ENCODE measurements around the gene CHDH.

CHDH gene

DNA sequence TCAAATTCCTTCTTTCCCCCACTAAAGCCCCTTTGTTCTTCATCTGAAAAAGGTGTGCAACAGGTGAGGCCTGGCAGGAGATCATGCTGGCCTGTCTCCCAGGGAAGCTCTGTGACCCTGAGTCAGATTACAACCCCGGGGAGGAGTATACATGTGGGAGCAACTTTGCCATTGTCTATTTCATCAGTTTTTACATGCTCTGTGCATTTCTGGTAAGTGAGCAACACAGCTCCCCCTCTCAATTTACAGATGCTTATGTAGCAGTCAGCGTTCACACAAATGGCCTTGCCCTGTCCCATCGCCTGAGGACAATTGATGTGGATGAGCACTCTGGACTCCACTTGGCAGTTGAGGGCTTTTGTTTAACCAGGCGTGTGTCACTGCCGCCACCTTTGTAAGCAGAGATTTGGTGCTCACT, 70.4 kb downstream of the CHDH start:
- Histone ChIP-seq H3K27ac (ENCODE audit: low read depth in 2 of 2, low read length in 2 of 2) (no peak overlapping the region), H3K9ac (ENCODE audit: low read depth in 1 of 2, low read length in 2 of 2) (no peak overlapping the region), H3K9me3 (ENCODE audit: control insufficient read depth in 2 of 2, low read length in 2 of 2) (no peaks in the 10 kb centered on the region), H3K4me1 (ENCODE audit: control insufficient read depth in 2 of 2, insufficient read depth in 2 of 2, low read length in 2 of 2) (no peaks in the 10 kb centered on the region), H3K4me3 (ENCODE audit: low read length in 2 of 2) (no peak overlapping the region), H3K36me3 (ENCODE audit: control insufficient read depth in 2 of 2, insufficient read depth in 2 of 2, low read length in 2 of 2) (no peaks in the 10 kb centered on the region), H3K27me3 (ENCODE audit: control insufficient read depth in 2 of 2, insufficient read depth in 2 of 2, low read length in 2 of 2) (no peaks in the 10 kb centered on the region)

GRCh38 chr3:53775018-53775417, 71.2 kb downstream of the CHDH start:
- no peaks in the 10 kb centered on the region for H3K4me1 ChIP-seq (ENCODE audit: control insufficient read depth in 2 of 2, insufficient read depth in 2 of 2, low read length in 2 of 2)
- H3K36me3 ChIP-seq (ENCODE audit: control insufficient read depth in 2 of 2, insufficient read depth in 2 of 2, low read length in 2 of 2), result no peaks in the 10 kb centered on the region
- no peak overlapping the region for H3K27ac ChIP-seq (ENCODE audit: low read depth in 2 of 2, low read length in 2 of 2)
- no peak overlapping the region for H3K4me3 ChIP-seq (ENCODE audit: low read length in 2 of 2)
- H3K27me3 ChIP-seq (ENCODE audit: control insufficient read depth in 2 of 2, insufficient read depth in 2 of 2, low read length in 2 of 2), result no peaks in the 10 kb centered on the region
- H3K9me3 ChIP-seq (ENCODE audit: control insufficient read depth in 2 of 2, low read length in 2 of 2), result no peaks in the 10 kb centered on the region
- no peak overlapping the region for H3K9ac ChIP-seq (ENCODE audit: low read depth in 1 of 2, low read length in 2 of 2)

DNA sequence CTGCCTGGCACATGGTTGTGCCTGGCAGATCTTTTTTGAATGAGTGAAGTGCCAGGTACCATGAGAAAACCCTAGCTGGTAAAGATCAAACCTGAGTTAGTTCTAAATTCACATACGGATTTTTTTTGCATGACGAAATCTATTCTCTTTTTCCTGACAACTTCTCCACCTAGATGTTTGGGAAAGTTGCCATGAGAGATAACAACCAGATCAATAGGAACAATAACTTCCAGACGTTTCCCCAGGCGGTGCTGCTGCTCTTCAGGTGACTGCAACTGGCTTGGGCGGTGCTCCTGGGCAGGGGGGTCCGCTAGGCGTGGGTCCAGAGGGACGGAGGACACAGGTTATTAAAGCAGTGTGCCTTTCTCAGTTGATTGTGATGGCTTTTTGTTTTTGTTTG, 71.8 kb downstream of the CHDH start:
- Histone ChIP-seq H3K36me3 (ENCODE audit: control insufficient read depth in 2 of 2, insufficient read depth in 2 of 2, low read length in 2 of 2) (no peaks in the 10 kb centered on the region), H3K4me1 (ENCODE audit: control insufficient read depth in 2 of 2, insufficient read depth in 2 of 2, low read length in 2 of 2) (no peaks in the 10 kb centered on the region), H3K4me3 (ENCODE audit: low read length in 2 of 2) (no peak overlapping the region), H3K27me3 (ENCODE audit: control insufficient read depth in 2 of 2, insufficient read depth in 2 of 2, low read length in 2 of 2) (no peaks in the 10 kb centered on the region), H3K9ac (ENCODE audit: low read depth in 1 of 2, low read length in 2 of 2) (no peak overlapping the region), H3K27ac (ENCODE audit: low read depth in 2 of 2, low read length in 2 of 2) (no peak overlapping the region), H3K9me3 (ENCODE audit: control insufficient read depth in 2 of 2, low read length in 2 of 2) (no peaks in the 10 kb centered on the region)

GRCh38 chr3:53773611-53774368, 72.4 kb downstream of the CHDH start:
- Histone ChIP-seq H3K36me3 (ENCODE audit: control insufficient read depth in 2 of 2, insufficient read depth in 2 of 2, low read length in 2 of 2) (no peaks in the 10 kb centered on the region), H3K27ac (ENCODE audit: low read depth in 2 of 2, low read length in 2 of 2) (no peak overlapping the region), H3K4me1 (ENCODE audit: control insufficient read depth in 2 of 2, insufficient read depth in 2 of 2, low read length in 2 of 2) (no peaks in the 10 kb centered on the region), H3K9me3 (ENCODE audit: control insufficient read depth in 2 of 2, low read length in 2 of 2) (no peaks in the 10 kb centered on the region), H3K4me3 (ENCODE audit: low read length in 2 of 2) (no peak overlapping the region), H3K27me3 (ENCODE audit: control insufficient read depth in 2 of 2, insufficient read depth in 2 of 2, low read length in 2 of 2) (no peaks in the 10 kb centered on the region), H3K9ac (ENCODE audit: low read depth in 1 of 2, low read length in 2 of 2) (no peak overlapping the region)

DNA sequence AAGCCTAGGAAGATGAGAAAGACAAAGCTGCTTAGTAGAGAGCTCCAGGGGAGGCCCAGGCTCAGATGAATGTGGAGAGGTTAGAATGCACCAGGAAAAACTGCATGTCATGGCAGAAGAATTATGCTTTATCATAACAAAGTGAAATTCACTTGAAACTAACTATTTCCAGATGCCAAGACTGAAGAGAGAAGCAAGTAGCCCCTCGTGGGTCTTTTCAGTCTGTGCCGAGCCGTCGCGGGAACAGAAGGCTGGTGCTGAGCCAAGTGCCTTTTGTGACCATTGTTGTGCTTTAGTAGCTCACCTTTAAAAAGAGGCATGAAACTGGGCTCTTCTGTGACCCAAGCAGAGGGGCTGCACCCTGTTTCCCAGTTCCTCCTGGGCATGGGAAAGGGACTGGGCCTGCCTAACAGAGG, 73.2 kb downstream of the CHDH start:
- H3K4me1 ChIP-seq (ENCODE audit: control insufficient read depth in 2 of 2, insufficient read depth in 2 of 2, low read length in 2 of 2), result no peaks in the 10 kb centered on the region
- no peaks in the 10 kb centered on the region for H3K36me3 ChIP-seq (ENCODE audit: control insufficient read depth in 2 of 2, insufficient read depth in 2 of 2, low read length in 2 of 2)
- H3K9me3 ChIP-seq (ENCODE audit: control insufficient read depth in 2 of 2, low read length in 2 of 2), result no peaks in the 10 kb centered on the region
- no peaks in the 10 kb centered on the region for H3K27me3 ChIP-seq (ENCODE audit: control insufficient read depth in 2 of 2, insufficient read depth in 2 of 2, low read length in 2 of 2)
- no peak overlapping the region for H3K9ac ChIP-seq (ENCODE audit: low read depth in 1 of 2, low read length in 2 of 2)
- H3K4me3 ChIP-seq (ENCODE audit: low read length in 2 of 2), result no peak overlapping the region
- no peak overlapping the region for H3K27ac ChIP-seq (ENCODE audit: low read depth in 2 of 2, low read length in 2 of 2)

DNA sequence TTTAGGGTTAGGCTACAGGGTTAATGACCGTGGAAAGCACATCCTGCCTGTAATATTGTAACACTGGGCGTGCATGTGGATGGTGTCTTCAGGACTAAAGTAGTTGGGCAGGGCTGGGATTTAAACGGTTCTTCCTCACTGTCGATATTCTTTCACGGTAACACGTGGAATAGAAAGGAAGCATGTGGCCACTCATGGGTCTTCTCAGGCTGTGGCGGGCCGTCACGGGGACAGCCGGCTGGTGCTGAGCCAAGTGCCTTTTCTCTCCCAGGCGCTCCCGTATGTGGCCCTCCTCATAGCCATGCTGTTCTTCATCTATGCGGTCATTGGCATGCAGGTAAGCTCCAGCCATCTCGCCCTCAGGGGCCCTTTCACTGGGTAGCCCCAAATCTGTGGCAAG, 73.7 kb downstream of the CHDH start:
- Histone ChIP-seq H3K36me3 (ENCODE audit: control insufficient read depth in 2 of 2, insufficient read depth in 2 of 2, low read length in 2 of 2) (no peaks in the 10 kb centered on the region), H3K9me3 (ENCODE audit: control insufficient read depth in 2 of 2, low read length in 2 of 2) (no peaks in the 10 kb centered on the region), H3K4me3 (ENCODE audit: low read length in 2 of 2) (no peak overlapping the region), H3K4me1 (ENCODE audit: control insufficient read depth in 2 of 2, insufficient read depth in 2 of 2, low read length in 2 of 2) (no peaks in the 10 kb centered on the region), H3K27me3 (ENCODE audit: control insufficient read depth in 2 of 2, insufficient read depth in 2 of 2, low read length in 2 of 2) (no peaks in the 10 kb centered on the region), H3K27ac (ENCODE audit: low read depth in 2 of 2, low read length in 2 of 2) (no peak overlapping the region), H3K9ac (ENCODE audit: low read depth in 1 of 2, low read length in 2 of 2) (no peak overlapping the region)

- H3K4me3 ChIP-seq (ENCODE audit: low read length in 2 of 2), result no peak overlapping the region
- no peaks in the 10 kb centered on the region for H3K9me3 ChIP-seq (ENCODE audit: control insufficient read depth in 2 of 2, low read length in 2 of 2)
- no peak overlapping the region for H3K9ac ChIP-seq (ENCODE audit: low read depth in 1 of 2, low read length in 2 of 2)
- no peaks in the 10 kb centered on the region for H3K27me3 ChIP-seq (ENCODE audit: control insufficient read depth in 2 of 2, insufficient read depth in 2 of 2, low read length in 2 of 2)
- no peak overlapping the region for H3K27ac ChIP-seq (ENCODE audit: low read depth in 2 of 2, low read length in 2 of 2)
- no peaks in the 10 kb centered on the region for H3K4me1 ChIP-seq (ENCODE audit: control insufficient read depth in 2 of 2, insufficient read depth in 2 of 2, low read length in 2 of 2)
- H3K36me3 ChIP-seq (ENCODE audit: control insufficient read depth in 2 of 2, insufficient read depth in 2 of 2, low read length in 2 of 2), result no peaks in the 10 kb centered on the region
Measured at GRCh38 chr3:53768478-53769459, 77.5 kb downstream of the CHDH start.

- Histone ChIP-seq H3K27me3 (ENCODE audit: control insufficient read depth in 2 of 2, insufficient read depth in 2 of 2, low read length in 2 of 2) (no peaks in the 10 kb centered on the region), H3K36me3 (ENCODE audit: control insufficient read depth in 2 of 2, insufficient read depth in 2 of 2, low read length in 2 of 2) (no peaks in the 10 kb centered on the region), H3K4me1 (ENCODE audit: control insufficient read depth in 2 of 2, insufficient read depth in 2 of 2, low read length in 2 of 2) (no peaks in the 10 kb centered on the region), H3K27ac (ENCODE audit: low read depth in 2 of 2, low read length in 2 of 2) (no peak overlapping the region), H3K9ac (ENCODE audit: low read depth in 1 of 2, low read length in 2 of 2) (no peak overlapping the region), H3K4me3 (ENCODE audit: low read length in 2 of 2) (no peak overlapping the region), H3K9me3 (ENCODE audit: control insufficient read depth in 2 of 2, low read length in 2 of 2) (no peaks in the 10 kb centered on the region)
Measured at GRCh38 chr3:53766706-53767105, 79.5 kb downstream of the CHDH start.

DNA sequence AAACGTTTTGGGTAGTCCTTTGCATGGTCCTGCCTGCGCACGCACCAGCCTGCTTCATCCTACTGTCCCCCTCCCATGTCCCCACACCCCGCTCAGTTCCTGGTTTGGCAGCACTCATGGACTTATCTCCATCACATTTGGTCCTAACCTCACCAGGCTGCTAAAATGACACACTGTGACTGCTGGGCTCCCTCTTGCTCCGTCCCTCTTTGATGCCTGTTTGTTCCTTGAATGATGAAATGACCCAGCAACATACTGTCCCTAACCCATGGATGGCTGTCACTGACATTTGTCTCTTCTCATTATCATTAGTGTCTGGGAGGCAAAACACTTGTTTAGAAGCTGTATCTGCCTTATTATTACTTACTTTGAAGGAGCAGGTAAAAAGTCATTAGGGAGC, 80.5 kb downstream of the CHDH start:
- H3K9me3 ChIP-seq (ENCODE audit: control insufficient read depth in 2 of 2, low read length in 2 of 2), result no peaks in the 10 kb centered on the region
- H3K9ac ChIP-seq (ENCODE audit: low read depth in 1 of 2, low read length in 2 of 2), result no peak overlapping the region
- no peaks in the 10 kb centered on the region for H3K27me3 ChIP-seq (ENCODE audit: control insufficient read depth in 2 of 2, insufficient read depth in 2 of 2, low read length in 2 of 2)
- H3K36me3 ChIP-seq (ENCODE audit: control insufficient read depth in 2 of 2, insufficient read depth in 2 of 2, low read length in 2 of 2), result no peaks in the 10 kb centered on the region
- no peak overlapping the region for H3K27ac ChIP-seq (ENCODE audit: low read depth in 2 of 2, low read length in 2 of 2)
- no peaks in the 10 kb centered on the region for H3K4me1 ChIP-seq (ENCODE audit: control insufficient read depth in 2 of 2, insufficient read depth in 2 of 2, low read length in 2 of 2)
- no peak overlapping the region for H3K4me3 ChIP-seq (ENCODE audit: low read length in 2 of 2)

GRCh38 chr3:53764026-53764775, 82.0 kb downstream of the CHDH start:
- Histone ChIP-seq H3K27ac (ENCODE audit: low read depth in 2 of 2, low read length in 2 of 2) (no peak overlapping the region), H3K9me3 (ENCODE audit: control insufficient read depth in 2 of 2, low read length in 2 of 2) (no peaks in the 10 kb centered on the region), H3K4me3 (ENCODE audit: low read length in 2 of 2) (no peak overlapping the region), H3K27me3 (ENCODE audit: control insufficient read depth in 2 of 2, insufficient read depth in 2 of 2, low read length in 2 of 2) (no peaks in the 10 kb centered on the region), H3K36me3 (ENCODE audit: control insufficient read depth in 2 of 2, insufficient read depth in 2 of 2, low read length in 2 of 2) (no peaks in the 10 kb centered on the region), H3K4me1 (ENCODE audit: control insufficient read depth in 2 of 2, insufficient read depth in 2 of 2, low read length in 2 of 2) (no peaks in the 10 kb centered on the region), H3K9ac (ENCODE audit: low read depth in 1 of 2, low read length in 2 of 2) (no peak overlapping the region)

All from mucosa of rectum (tissue), 2 donors.